Upper lobe of right lung (tissue), 1 donor: ENCODE results near the gene HSP90AA1. TPM values are rescaled to one million over a fixed set of nuclear protein-coding genes. Genes with fewer than 3 reads are reported as not detected.
"Not testable (repeated sequence)": the region's sequence is repeated elsewhere in the genome, so short reads cannot be mapped to it uniquely, and the experiment has no call there.

ENCODE experiments used
- ATAC-seq: fragments of 200-7000 bp; cut with Tn5 transposase; one replicate; pipeline ENCODE4 v1.9.1; 2020; ENCODE audit warnings: mild to moderate bottlenecking, moderate library complexity
- DNase-seq: peaks from one replicate; pipeline ENCODE4 v3.0.0-alpha.2; 2020
- H3K27ac ChIP-seq: fragments of 200-600 bp; one replicate; pipeline ENCODE4 v1.8.0; 2022
- H3K27me3 ChIP-seq: fragments of 200-600 bp; one replicate; pipeline ENCODE4 v1.8.0; 2022; ENCODE audit warnings: mild to moderate bottlenecking
- H3K36me3 ChIP-seq: fragments of 200-600 bp; one replicate; pipeline ENCODE4 v1.8.0; 2022
- H3K4me1 ChIP-seq: fragments of 200-600 bp; one replicate; pipeline ENCODE4 v1.8.0; 2022
- H3K4me3 ChIP-seq: fragments of 200-600 bp; one replicate; pipeline ENCODE4 v1.8.0; 2022; ENCODE audit warnings: mild to moderate bottlenecking
- H3K9me3 ChIP-seq: fragments of 200-600 bp; one replicate; pipeline ENCODE4 v1.8.0; 2022
- intact Hi-C: fragments of 100-400 bp; cut with DNase I; formaldehyde crosslinking; loops from one replicate; pipeline ENCODE4 v1.11.0; 2022
- total RNA-seq: library from RNA; stranded (reverse); fragmentation: NEBNext Ultra II Directional; extraction: Animal tissue kit (Norgen Biotek cat#: 25700); gene quantifications from one replicate; pipeline ENCODE4 v1.2.1, GENCODE V29; 2021
- TF ChIP-seq, protein P1 (sequence below): fragments of 200-600 bp; IDR thresholded peaks from one replicate; pipeline ENCODE4 v1.8.0; 2022; ENCODE audit warnings: antibody characterized with exemption
- donor health status: DM: no; HTN: yes; CAD: no; lungs with severe emphysema.

Gene HSP90AA1
- total RNA-seq, 1 donor from 2014 or later: 490 TPM

DNA sequence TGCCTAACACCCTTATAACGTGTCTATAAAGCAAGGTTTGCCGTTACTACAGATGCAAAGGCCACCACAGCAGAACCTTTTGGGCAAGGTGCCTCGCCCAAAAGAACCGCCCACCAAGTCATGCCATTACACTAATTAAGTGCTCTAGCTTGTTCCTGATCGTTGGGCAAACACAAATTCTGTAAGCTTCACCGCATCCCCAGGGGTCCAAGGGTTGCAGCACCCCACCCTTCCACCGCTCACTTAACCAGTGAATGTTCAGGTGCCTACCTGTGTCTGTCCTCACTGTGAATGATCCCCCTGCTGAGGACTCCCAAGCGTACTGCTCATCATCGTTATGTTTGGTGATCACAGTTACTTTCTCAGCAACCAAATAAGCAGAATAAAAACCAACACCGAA, 1.4 kb downstream of the HSP90AA1 start:
- peaks cover 46% of the 10 kb centered on the region for H3K4me1 ChIP-seq
- H3K27ac ChIP-seq: peak overlapping the region; percentile 98
- TF ChIP-seq, protein P1, sequence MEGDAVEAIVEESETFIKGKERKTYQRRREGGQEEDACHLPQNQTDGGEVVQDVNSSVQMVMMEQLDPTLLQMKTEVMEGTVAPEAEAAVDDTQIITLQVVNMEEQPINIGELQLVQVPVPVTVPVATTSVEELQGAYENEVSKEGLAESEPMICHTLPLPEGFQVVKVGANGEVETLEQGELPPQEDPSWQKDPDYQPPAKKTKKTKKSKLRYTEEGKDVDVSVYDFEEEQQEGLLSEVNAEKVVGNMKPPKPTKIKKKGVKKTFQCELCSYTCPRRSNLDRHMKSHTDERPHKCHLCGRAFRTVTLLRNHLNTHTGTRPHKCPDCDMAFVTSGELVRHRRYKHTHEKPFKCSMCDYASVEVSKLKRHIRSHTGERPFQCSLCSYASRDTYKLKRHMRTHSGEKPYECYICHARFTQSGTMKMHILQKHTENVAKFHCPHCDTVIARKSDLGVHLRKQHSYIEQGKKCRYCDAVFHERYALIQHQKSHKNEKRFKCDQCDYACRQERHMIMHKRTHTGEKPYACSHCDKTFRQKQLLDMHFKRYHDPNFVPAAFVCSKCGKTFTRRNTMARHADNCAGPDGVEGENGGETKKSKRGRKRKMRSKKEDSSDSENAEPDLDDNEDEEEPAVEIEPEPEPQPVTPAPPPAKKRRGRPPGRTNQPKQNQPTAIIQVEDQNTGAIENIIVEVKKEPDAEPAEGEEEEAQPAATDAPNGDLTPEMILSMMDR: no peak
- intact Hi-C loops: no loop called here
- no peaks in the 10 kb centered on the region for H3K9me3 ChIP-seq
- H3K4me3 ChIP-seq: peak overlapping the region; percentile 86
- DNase-seq: peak; percentile 43
- no peak for ATAC-seq
- H3K36me3 ChIP-seq: peaks cover 52% of the 10 kb centered on the region
- no peaks in the 10 kb centered on the region for H3K27me3 ChIP-seq

DNA sequence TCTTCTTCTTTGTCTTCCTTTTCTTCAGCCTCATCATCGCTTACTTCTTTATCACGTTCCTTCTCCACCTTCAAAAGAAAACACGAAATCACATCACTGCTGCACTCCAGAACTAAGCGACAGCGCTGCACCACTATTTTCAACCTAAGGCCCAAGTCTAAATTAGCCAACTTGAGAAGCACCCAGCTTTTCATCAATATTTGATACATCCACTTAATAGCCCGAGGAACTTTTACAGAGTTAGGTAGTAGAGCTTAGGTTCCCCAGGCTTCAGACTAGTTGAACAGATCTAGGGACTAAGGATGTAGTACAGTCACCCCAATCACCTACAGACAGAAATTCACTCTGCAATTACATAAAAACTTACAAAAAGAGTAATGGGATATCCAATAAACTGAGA, 1.9 kb downstream of the HSP90AA1 start:
- Histone ChIP-seq H3K4me3 (peak overlapping the region; percentile 86), H3K36me3 (peaks cover 58% of the 10 kb centered on the region), H3K4me1 (peaks cover 46% of the 10 kb centered on the region), H3K27me3 (no peaks in the 10 kb centered on the region), H3K9me3 (no peaks in the 10 kb centered on the region), H3K27ac (no peak overlapping the region)
- intact Hi-C loops: no loop called here
- TF ChIP-seq, protein P1: no peak
- no peak for DNase-seq
- no peak for ATAC-seq

DNA sequence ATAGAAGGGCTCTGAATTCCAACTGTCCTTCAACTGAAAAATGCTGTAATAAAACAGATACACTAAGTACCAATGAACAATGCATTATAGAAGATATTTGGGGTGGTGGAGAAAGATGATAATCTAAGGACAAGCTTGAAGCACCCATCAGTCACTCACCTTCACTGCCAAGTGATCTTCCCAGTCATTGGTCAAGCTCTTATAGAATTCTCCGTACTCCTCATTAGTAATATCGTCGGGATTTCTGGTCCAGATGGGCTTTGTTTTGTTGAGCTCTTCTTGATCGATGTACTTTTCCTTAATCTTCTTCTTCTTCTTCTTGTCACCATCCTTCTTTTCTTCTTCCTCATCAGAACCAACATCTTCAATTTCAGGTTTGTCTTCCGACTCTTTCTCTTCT, 2.3 kb downstream of the HSP90AA1 start:
- DNase-seq, ATAC-seq: not testable (repeated sequence)
- H3K4me1 ChIP-seq: peaks cover 46% of the 10 kb centered on the region

DNA sequence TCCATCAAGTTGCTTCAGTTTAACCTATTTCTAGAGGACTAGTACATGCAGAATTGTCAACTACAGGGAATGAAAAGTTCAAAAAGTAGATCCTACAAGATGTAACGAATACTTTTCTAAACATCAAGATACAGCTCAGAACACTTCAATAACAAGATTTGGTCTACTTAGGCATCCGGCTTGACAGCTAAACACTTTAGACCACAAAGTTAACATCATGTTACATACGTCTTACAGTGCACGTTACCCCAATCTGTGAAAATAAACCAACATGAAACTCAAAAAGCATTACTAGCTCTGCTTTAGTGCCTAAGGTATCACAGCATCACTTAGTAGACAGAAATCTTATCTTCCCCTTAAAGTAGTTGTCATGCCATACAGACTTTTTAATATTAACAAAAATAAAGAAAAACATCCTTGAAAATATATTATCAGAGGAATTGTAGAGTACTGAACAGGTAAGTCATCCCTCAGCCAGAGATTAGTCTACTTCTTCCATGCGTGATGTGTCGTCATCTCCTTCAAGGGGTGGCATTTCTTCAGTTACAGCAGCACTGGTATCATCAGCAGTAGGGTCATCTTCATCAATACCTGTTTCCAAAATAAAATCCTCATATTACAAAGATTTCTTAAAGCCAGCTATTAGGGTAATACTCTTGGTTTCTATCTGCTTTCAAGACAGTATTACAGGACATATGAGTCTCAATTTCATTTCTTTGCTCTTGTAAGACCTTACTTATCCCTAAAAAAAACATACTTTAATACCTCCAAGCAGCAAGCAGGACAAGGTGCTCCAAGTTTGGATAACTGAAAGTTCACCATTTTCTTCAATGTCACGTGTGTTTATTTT, 5.4 kb downstream of the HSP90AA1 start:
- H3K4me3 ChIP-seq: no peak overlapping the region
- TF ChIP-seq, protein P1: no peak
- intact Hi-C loops: no loop called here
- no peaks in the 10 kb centered on the region for H3K9me3 ChIP-seq
- no peaks in the 10 kb centered on the region for H3K27me3 ChIP-seq
- no peak for DNase-seq
- no peak overlapping the region for H3K27ac ChIP-seq
- H3K4me1 ChIP-seq: peaks cover 28% of the 10 kb centered on the region
- peaks cover 75% of the 10 kb centered on the region for H3K36me3 ChIP-seq
- no peak for ATAC-seq

More for the DNA sequence above, 2.3 kb downstream of the HSP90AA1 start:
- H3K27me3 ChIP-seq, H3K9me3 ChIP-seq, intact Hi-C loops, H3K27ac ChIP-seq: not testable (repeated sequence)
- peak overlapping the region; percentile 86 for H3K4me3 ChIP-seq
- peaks cover 62% of the 10 kb centered on the region for H3K36me3 ChIP-seq

DNA sequence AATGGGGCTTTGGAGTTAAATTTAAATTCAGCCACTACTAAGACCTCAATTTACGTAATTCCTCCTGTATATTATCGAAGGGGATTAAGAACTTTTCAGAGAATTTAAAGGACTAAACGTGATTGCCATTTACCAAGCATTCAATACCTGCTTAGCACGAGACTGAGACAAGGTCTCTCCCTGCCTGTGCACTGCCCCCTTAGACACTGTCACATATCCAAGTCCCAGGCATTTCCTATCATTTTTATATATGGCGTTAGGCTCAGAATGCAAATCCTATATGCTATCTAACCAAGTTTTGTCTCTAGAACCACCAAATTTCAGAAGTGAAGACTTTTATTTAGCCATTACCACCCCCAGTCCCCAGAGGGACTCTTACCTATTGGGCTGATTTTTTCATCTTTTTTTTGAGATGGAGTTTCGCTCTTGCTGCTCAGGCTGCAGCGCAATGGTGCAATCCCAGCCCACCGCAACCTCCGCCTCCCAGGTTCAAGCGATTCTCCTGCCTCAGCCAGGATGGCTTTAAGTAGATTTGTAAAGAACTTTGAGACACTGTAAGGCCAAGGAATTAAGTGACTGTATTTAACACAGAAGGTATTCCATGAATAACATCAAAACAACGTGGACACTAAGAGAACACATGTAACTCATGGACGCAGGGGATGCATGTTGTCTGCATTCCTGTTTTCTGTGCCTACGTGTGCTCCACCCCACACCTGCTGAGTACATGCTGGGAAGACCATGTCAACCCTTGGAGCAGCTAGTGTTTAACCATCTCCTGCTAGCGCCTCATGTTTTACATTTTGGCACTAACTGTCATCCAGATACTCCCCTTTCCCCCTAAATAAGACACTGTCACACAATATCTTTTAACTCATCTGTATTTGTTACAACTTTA, 6.4 kb downstream of the HSP90AA1 start:
- no peak overlapping the region for H3K4me3 ChIP-seq
- H3K9me3 ChIP-seq: no peaks in the 10 kb centered on the region
- peaks cover 72% of the 10 kb centered on the region for H3K36me3 ChIP-seq
- DNase-seq (no peak), ATAC-seq (no peak)
- TF ChIP-seq, protein P1: no peak
- H3K27ac ChIP-seq: no peak overlapping the region
- peaks cover 24% of the 10 kb centered on the region for H3K4me1 ChIP-seq
- H3K27me3 ChIP-seq: no peaks in the 10 kb centered on the region
- intact Hi-C loops: no loop called here

DNA sequence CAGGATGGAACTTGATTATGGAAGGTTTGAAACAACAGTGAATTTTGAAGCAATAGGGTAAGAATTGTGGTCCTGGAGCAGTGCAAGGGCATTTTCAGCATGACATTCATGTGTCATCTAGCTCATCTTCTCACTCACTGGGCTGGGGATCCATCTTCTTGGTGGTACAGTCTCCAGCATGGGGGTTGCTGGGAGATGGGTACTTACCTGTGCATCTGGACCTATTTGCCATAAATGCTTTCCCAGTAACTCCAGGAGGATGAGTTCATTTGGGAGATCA, 7.2 kb downstream of the HSP90AA1 start:
- DNase-seq (no peak), ATAC-seq (no peak)
- Histone ChIP-seq H3K9me3 (no peaks in the 10 kb centered on the region), H3K4me1 (peaks cover 22% of the 10 kb centered on the region), H3K27me3 (no peaks in the 10 kb centered on the region), H3K36me3 (peaks cover 65% of the 10 kb centered on the region), H3K4me3 (no peak overlapping the region), H3K27ac (no peak overlapping the region)
- intact Hi-C loops: no loop called here
- TF ChIP-seq, protein P1: no peak
